Esophagus muscularis mucosa (tissue), 4 donors: ENCODE measurements around the gene MAP3K4.

Source experiments
- EP300 ChIP-seq: sonication (generic); formaldehyde crosslinking; IDR thresholded peaks from one replicate; pipeline ENCODE4 v1.6.1; 2017; ENCODE audit warnings: antibody characterized with exemption
- POLR2A ChIP-seq: fragments of 450-650 bp; IDR thresholded peaks from one replicate; pipeline ENCODE4 v1.6.1; 2017; ENCODE audit warnings: antibody characterized with exemption, moderate library complexity, mild to moderate bottlenecking, low read depth
- TF ChIP-seq, protein P1 (sequence below), 3 experiments: fragments of 200-600 bp in 2 of 3; fragments of 450-650 bp in 1 of 3; sonication (generic) in 2 of 3; IDR thresholded peaks; one replicate each; pipeline ENCODE4 v1.5.1; 2017 to 2019; ENCODE audit warnings: antibody characterized with exemption in 3 of 3, mild to moderate bottlenecking in 2 of 3, moderate library complexity in 1 of 3

- TF ChIP-seq EP300 (no peak), POLR2A (no peak)
- TF ChIP-seq, protein P1, sequence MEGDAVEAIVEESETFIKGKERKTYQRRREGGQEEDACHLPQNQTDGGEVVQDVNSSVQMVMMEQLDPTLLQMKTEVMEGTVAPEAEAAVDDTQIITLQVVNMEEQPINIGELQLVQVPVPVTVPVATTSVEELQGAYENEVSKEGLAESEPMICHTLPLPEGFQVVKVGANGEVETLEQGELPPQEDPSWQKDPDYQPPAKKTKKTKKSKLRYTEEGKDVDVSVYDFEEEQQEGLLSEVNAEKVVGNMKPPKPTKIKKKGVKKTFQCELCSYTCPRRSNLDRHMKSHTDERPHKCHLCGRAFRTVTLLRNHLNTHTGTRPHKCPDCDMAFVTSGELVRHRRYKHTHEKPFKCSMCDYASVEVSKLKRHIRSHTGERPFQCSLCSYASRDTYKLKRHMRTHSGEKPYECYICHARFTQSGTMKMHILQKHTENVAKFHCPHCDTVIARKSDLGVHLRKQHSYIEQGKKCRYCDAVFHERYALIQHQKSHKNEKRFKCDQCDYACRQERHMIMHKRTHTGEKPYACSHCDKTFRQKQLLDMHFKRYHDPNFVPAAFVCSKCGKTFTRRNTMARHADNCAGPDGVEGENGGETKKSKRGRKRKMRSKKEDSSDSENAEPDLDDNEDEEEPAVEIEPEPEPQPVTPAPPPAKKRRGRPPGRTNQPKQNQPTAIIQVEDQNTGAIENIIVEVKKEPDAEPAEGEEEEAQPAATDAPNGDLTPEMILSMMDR (IDR thresholded peaks at IDR 0.05) = no peak
Observed at GRCh38 chr6:160995271-160995670, 3.7 kb downstream of the MAP3K4 start.
